Superior temporal gyrus (tissue), 1 donor: Measurements from ENCODE around the gene TRAPPC3.
A peak's percentile ranks its signal among the peaks of the same experiment; 100 is the strongest.

ENCODE experiments used
- DNase-seq: peaks from one replicate; pipeline ENCODE4 v3.0.0-alpha.2; 2016; ENCODE audit errors: extremely low spot score

TRAPPC3 gene

DNA sequence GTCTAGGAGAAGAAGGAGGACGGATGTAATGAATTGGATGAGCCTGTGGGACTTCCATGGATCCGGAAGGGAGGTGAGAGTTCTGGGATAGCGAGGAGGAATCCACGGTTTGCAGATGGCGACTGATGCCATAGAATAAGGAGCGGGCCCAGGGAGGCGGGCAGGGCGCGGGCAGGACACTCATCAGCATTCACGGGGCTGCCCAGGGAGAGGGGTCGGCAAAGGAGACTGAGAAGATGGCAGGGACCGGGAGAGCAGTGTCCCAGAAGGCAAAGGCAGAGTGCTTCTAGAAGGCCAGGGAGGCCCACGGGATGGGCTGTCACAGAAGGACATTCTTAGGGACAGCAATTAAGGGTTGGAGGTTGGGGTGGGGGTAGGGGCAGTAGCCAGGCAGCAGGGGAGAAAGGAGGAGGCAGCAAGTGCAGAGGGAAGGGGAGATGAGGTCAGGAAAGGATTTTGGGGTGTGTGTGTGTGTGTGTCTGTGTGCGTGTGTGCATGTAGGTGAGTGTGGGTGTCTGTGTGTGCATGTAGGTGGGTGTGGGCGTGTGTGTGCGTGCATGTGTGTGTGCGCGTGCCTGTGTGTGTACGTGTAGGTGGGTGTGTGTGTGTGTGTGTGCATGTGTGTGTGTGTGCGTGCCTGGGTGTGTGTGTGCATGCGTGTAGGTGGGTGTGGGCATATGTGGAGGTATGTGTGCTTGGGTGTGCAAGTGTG is 23.1 kb downstream of the TRAPPC3 start:
- no peak for DNase-seq

DNA sequence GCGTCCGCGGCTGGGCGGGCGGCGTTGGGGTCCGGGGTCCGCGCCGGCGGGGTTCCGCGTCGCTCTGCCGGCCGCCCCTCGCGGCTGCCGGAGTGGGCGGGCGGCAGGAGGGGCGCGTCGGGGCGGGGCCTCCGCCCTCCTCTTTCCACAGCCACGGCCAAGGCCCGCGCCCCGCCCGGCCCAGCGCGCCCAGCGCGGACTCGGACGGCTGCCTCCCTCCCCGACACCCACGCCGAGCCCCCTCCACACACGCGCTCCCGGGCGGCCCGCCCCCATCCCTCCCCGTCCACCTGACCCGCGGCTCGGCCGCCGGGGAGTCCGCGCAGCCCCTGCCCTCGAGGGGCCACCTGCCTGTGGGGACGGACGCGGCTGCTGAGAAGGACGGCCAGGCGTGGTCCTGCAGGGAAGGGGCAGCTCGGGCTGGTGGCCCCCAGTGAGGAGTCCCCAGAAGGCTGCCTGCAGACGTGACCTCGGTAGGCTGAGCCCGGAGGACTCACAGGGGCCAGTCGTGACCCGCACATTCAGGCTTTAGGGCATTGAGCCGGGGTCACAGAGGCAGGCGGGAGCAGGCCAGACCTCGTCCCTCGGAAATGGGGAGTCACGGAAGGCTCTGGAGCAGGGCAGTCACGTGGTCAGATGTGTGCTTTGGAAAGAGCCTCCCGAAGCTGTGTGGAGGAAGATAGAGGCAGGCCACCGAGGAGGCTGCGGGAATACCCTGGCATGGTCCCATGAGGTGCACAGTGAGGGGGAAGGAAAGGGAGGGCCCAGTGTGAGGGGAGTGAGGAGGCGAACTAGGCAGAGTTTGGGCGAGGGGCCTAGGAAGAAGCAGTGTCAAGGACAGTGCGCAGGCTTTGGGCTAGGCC is 23.9 kb downstream of the TRAPPC3 start, which contains the start of gene COL8A2:
Gene COL8A2 (minus strand): TSS at position 94 of the 863 bp plus-strand sequence. CDS start 24,980 bp downstream, outside the sequence.
- DNase-seq, result no peak

DNA sequence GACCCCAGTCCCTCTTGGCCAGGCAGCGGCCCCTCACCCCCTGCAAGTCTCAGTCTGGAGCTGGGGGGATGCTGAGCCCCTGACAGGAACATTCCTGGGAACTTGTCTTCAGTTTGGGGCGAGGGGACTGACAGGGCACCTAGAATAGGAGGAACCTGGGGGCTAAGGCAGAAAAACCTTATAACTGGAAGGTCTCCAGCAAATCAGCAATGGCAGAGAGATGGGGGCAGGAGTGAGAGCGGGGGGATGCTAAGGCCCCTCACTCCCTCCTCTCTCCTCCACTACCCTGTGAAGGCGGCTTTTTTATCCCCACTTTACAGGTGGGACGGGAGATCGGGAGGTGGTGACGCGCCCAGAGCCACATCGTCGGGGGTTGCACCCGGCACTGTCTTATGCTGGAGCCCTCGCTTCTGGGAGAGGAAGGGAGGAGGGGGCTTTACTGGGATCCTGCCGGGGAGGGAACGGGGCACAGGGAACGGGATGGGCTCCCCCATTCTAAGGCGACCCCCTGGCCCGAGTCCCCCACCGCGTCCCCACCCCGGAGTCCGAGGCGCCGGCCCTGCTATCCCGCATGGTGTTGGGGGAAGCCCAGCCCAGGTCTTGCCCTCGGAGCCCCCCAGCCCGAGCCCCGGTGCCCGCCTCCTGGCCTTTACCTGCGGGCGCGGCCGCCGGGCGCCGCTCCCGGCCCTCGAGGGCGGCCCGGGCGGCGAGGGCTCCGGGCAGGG is 24.7 kb downstream of the TRAPPC3 start:
- DNase-seq, result no peak

GRCh38 chr1:36123356-36123755 is 25.9 kb downstream of the TRAPPC3 start:
- DNase-seq, result peak; percentile 27

DNA sequence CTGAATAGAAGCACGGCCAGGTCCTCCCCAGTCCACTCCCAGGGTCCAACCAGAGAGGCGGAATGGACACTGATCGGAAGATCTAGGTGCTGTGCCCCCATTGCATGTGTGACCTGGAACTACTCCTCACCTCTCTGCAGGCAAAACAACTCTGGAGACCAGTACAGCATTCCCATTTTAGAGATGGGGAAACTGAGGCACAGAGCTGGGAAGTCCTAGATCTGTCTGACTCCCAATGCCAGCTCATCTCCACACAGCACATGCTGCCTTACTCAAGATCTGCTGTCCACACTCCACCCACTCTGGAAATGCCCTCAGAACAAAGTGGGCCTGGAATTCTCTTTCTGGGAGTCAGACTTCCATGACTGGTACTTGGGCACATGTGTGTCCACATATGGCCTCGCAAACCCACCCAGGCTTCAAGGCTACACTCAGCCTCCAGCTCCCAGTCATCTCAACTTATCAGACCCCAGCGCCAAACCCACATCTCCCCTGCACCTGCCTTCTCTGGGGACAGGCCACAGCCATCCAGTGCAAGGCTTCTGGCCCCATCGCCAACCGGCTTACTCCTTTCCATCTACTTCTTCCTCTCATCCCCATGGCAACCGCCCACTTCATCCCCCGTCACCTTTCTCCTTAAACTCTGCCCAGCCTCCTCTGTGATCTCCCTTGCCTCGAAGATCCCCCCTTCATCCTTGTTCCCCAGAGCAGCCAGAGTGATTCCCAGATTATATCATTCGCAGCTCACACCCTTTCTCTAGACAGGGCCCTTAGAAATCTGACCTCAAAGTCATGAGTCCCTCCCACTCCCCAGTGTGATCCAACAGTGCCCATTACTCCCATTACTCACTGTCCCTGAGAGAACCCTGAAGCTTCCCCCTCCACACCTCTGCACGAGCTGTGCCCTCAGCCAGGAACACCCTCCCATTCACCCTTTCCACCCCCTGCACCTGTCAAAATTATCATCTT is 26.9 kb downstream of the TRAPPC3 start:
- no peak for DNase-seq

DNA sequence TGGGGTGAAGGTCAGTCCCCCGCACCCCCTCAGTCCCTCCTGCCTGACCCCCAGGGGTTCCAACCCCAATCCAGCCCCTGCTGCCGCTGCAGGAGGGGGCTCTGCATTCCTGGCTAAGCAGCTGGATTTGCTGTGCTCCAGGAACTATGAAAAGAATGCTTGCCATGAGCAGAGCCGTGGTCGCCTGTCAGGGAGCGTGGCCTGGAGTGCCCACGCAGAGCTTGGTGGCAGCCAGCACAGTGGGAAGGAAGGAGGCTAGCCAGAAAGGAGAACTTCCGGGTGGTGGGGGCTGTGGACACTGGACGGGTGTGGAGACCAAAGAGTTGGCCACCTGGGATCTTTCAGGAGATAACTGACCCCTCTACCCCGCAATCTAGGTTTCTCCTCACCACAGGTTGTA is 29.8 kb downstream of the TRAPPC3 start:
- DNase-seq, result no peak

DNA sequence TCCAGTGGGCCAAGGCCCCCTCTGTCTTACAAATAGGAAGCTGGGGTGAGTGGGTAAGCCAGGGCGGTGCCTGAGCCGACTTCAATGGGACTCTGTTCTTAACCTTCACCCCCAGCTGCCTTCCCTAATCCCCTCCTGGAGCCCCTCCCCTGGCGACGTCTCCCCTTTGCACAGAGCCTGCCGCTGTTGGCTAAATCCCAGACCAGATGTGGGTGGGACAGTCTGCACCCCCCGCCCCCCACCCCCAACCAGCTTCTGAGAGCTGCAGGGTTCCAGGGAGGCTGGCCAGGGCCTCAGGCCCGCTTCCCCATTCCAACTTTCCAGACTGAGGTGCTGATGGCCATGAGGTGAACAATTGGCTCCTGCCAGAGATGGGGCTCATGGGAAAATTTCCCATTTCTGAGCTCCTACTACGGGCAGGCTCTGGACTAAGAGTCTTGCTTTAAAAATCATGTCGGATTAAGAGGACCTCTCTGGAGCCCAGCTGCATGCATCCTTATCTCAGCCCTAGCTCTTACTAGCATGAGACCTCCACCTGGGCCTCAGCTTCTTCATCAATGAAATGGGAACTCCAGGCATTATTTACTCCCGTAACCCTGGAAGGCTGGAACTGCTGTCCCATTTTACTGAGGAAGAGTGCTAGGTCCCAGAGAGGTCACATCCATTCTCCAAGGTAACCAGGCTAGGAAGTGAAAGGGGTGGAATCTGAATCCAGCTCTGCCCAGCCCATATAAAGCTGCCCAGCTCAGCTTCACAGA is 30.7 kb downstream of the TRAPPC3 start:
- DNase-seq, result no peak

DNA sequence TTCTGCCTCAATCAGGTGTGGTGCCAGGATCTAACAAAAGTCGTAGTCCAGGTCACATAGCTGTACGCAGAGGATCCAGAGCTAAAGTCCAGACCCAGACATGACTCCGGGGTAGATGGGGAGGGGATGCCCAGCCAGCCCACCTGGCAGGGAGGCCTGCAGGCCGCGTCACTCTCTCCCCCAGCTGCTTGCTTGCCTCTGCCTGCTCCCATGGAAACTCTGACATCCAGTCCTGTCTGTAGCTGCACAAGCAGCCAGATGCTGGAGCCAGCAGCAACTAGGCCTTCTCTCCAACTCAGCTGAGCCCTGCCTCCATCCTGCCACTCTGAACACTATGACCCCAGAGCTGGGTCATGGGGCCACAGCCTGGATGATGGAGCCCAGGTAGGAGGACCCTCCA is 32.4 kb downstream of the TRAPPC3 start:
- no peak for DNase-seq

- no peak for DNase-seq
Measured at GRCh38 chr1:36115931-36116330, 33.4 kb downstream of the TRAPPC3 start.

GRCh38 chr1:36115200-36115669 is 34.1 kb downstream of the TRAPPC3 start:
- DNase-seq, result no peak

DNA sequence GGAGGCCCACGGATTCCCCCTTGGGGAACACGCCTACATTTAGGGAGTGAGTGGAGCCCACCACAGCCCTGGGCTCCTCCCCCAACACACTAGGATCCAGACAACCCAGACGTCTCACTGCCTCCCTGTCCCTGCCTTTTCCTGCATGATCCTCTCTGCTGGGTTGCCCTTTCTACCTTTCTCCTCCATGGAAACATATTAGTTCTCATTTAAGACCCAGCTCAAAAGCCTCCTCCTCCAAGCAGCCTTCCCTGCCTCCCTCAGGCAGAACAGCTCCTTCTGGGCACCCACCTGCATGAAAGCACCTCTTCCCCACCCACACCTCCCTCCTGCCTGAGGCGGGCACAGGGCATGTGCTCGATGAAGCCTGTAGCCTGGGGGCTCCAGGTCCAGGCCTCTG is 34.9 kb downstream of the TRAPPC3 start:
- no peak for DNase-seq

DNA sequence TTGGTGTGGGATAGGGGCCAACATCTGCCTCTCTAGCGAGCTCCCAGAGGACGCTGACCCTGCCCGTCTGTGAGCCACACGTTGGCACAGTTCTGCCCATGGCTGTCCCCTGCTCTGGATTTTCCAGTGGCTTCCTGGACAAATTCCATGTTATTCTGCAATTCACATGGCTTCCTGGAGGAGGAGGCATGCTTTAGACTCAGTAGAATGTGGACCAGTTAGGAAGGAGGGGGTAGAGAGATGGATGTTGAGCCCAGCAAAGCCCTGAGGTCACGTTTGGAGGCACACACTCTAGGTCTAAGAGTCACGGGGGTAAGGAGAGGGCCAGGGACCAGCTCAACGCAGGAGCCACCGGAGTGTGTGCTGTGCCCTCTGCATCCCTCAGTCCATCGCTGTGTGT is 36.5 kb downstream of the TRAPPC3 start:
- DNase-seq, result no peak

GRCh38 chr1:36111151-36111550 is 38.1 kb downstream of the TRAPPC3 start:
- no peak for DNase-seq

GRCh38 chr1:36109041-36109679 is 40.1 kb downstream of the TRAPPC3 start:
- DNase-seq, result no peak

DNA sequence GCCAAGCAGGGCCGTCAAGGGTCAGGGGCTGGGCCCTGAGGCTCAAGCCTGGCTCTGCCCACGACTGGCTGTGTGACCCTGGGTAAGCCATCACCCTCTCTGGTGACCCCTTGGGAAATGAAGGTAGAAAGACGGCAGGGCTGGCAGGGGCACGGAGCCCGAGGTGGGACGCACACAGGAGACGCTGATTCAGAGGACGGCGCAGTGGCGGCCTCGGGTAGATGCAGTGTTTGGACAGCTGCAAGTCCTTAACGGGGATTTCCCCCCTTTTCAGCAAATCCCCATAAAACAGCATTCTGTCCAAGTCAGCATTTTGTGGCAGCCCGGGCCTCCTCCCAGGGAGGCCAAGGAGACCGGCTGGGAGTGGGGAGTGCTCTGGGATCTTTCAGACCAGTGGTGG is 41.0 kb downstream of the TRAPPC3 start:
- DNase-seq, result no peak

- no peak for DNase-seq
Measured at GRCh38 chr1:36107394-36107793, 41.9 kb downstream of the TRAPPC3 start.

- no peak for DNase-seq
Measured at GRCh38 chr1:36106269-36106668, 43.0 kb downstream of the TRAPPC3 start.

- DNase-seq, result no peak
Measured at GRCh38 chr1:36101546-36101945, 47.7 kb downstream of the TRAPPC3 start.

- DNase-seq, result no peak
Measured at GRCh38 chr1:36100376-36100775, 48.9 kb downstream of the TRAPPC3 start.
